WTC11 (cell line): Measurements from ENCODE around the gene LDB2. TPM values are rescaled to one million over a fixed set of nuclear protein-coding genes. Genes with fewer than 3 reads are reported as not detected.

Experiments
- ATAC-seq: fragments of 200-7000 bp; cut with Tn5 transposase; 2 replicates; pipeline ENCODE4 v1.10.0; 2021; ENCODE audit warnings: mild to moderate bottlenecking, moderate library complexity
- CTCF ChIA-PET: fragments of 300-600 bp; sonication (Branson Sonifier 250); formaldehyde crosslinking; loops from one replicate; lab custom pipeline; 2021; ENCODE audit warnings: antibody characterized with exemption; lab: Charles Lee
- POLR2A ChIA-PET: fragments of 350-600 bp; sonication (Branson Sonifier 250); formaldehyde crosslinking; loops from one replicate; lab custom pipeline; 2021; ENCODE audit warnings: antibody characterized with exemption; lab: Charles Lee
- DNase-seq: peaks from one replicate; pipeline ENCODE4 v3.0.0; 2021; ENCODE audit warnings: low spot score
- H3K27ac Mint-ChIP-seq: 2 replicates; pipeline ENCODE4 v1.8.0; 2021; ENCODE audit warnings: mixed read lengths
- H3K27me3 Mint-ChIP-seq: 2 replicates; pipeline ENCODE4 v1.8.0; 2021; ENCODE audit warnings: low read depth, mild to moderate bottlenecking, moderate library complexity, mixed read lengths
- H3K36me3 Mint-ChIP-seq: 2 replicates; pipeline ENCODE4 v1.8.0; 2021; ENCODE audit warnings: mixed read lengths
- H3K4me1 Mint-ChIP-seq: 2 replicates; pipeline ENCODE4 v1.8.0; 2022; ENCODE audit warnings: mixed read lengths
- H3K4me3 Mint-ChIP-seq: 2 replicates; pipeline ENCODE4 v1.8.0; 2021; ENCODE audit warnings: mild to moderate bottlenecking, moderate library complexity, mixed read lengths
- H3K9me3 Mint-ChIP-seq: 2 replicates; pipeline ENCODE4 v1.8.0; 2021; ENCODE audit warnings: mixed read lengths
- ATF3 ChIP-seq: sonication (generic); formaldehyde crosslinking; conservative IDR thresholded peaks from 2 replicates; pipeline ENCODE4 v1.8.1; 2022; ENCODE audit warnings: mild to moderate bottlenecking, missing genetic modification reagents
- E2F1 ChIP-seq: sonication (generic); formaldehyde crosslinking; IDR thresholded peaks from 2 replicates; pipeline ENCODE4 v1.8.0; 2022; ENCODE audit warnings: mild to moderate bottlenecking, missing genetic modification reagents
- MXD4 ChIP-seq: fragments of 250-450 bp; sonication (Bioruptor Pico); IDR thresholded peaks from 2 replicates; pipeline ENCODE4 v1.8.0; 2021; ENCODE audit warnings: mild to moderate bottlenecking, moderate library complexity, borderline replicate concordance
- NR2C2 ChIP-seq: sonication (generic); formaldehyde crosslinking; IDR thresholded peaks from 2 replicates; pipeline ENCODE4 v1.8.0; 2022; ENCODE audit warnings: mild to moderate bottlenecking, missing genetic modification reagents
- SP1 ChIP-seq: sonication (generic); formaldehyde crosslinking; conservative IDR thresholded peaks from 2 replicates; pipeline ENCODE4 v1.8.1; 2022; ENCODE audit warnings: missing genetic modification reagents
- ZNF138 ChIP-seq: sonication (generic); formaldehyde crosslinking; conservative IDR thresholded peaks from 2 replicates; pipeline ENCODE4 v1.8.1; 2022; ENCODE audit warnings: mild to moderate bottlenecking, moderate library complexity, missing genetic modification reagents
- ZNF423 ChIP-seq: fragments of 250-450 bp; sonication (Bioruptor Pico); IDR thresholded peaks from 2 replicates; pipeline ENCODE4 v2.1.2; 2022; ENCODE audit warnings: mild to moderate bottlenecking, moderate library complexity
- ZNF532 ChIP-seq: fragments of 250-450 bp; sonication (Bioruptor Pico); IDR thresholded peaks from 2 replicates; pipeline ENCODE4 v1.9.0; 2021; ENCODE audit warnings: mild to moderate bottlenecking, borderline replicate concordance
- total RNA-seq: library from RNA; stranded (reverse); gene quantifications from 3 replicates; pipeline ENCODE4 v1.2.3, GENCODE V29; 2021
- TF ChIP-seq, protein P1 (sequence below): sonication (generic); formaldehyde crosslinking; IDR thresholded peaks from 2 replicates; pipeline ENCODE4 v1.8.1; 2022; ENCODE audit warnings: mild to moderate bottlenecking, missing genetic modification reagents, moderate library complexity, borderline replicate concordance
- TF ChIP-seq, protein P2 (sequence below): fragments of 200-600 bp; IDR thresholded peaks from 2 replicates; pipeline ENCODE4 v1.8.0; 2022; ENCODE audit warnings: antibody characterized with exemption
- TF ChIP-seq, protein P3 (sequence below): sonication (generic); formaldehyde crosslinking; IDR thresholded peaks from 2 replicates; pipeline ENCODE4 v1.8.1; 2022; ENCODE audit warnings: low read depth, missing genetic modification reagents, borderline replicate concordance
- TF ChIP-seq, protein P4 (sequence below): sonication (generic); formaldehyde crosslinking; IDR thresholded peaks from 2 replicates; pipeline ENCODE4 v1.8.1; 2023; ENCODE audit warnings: mild to moderate bottlenecking, moderate library complexity, missing genetic modification reagents

Gene LDB2
- total RNA-seq, 1 experiment from 2014 or later: 62.4 TPM

DNA sequence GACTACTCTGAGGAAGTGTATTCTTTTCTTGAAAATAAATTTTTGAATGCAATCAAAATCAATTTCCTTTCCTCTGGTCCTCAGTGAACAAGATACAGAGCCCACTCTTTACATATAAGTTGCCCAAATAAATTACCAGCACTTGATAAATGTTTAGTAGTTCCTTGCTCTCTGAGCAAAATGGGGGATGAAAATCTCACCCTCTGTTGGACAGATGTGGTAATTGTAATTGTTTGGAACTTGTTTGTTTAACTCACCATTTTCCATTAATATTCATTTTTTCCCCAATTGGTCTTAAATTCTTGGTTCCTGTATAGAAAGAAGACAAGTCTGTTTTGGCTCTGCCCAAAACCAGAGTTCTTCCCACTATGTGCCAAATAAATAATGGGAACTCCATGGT, 146.3 kb downstream of the LDB2 start (continued):
- TF ChIP-seq ATF3 (CRISPR knock-in tag) (no peak), E2F1 (no peak), ZNF532 (CRISPR knock-in tag) (no peak), SP1 (CRISPR knock-in tag) (no peak), NR2C2 (CRISPR knock-in tag) (no peak), ZNF138 (no peak)
- TF ChIP-seq, protein P1, sequence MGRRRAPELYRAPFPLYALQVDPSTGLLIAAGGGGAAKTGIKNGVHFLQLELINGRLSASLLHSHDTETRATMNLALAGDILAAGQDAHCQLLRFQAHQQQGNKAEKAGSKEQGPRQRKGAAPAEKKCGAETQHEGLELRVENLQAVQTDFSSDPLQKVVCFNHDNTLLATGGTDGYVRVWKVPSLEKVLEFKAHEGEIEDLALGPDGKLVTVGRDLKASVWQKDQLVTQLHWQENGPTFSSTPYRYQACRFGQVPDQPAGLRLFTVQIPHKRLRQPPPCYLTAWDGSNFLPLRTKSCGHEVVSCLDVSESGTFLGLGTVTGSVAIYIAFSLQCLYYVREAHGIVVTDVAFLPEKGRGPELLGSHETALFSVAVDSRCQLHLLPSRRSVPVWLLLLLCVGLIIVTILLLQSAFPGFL (CRISPR knock-in tag): no peak
- TF ChIP-seq, protein P2, sequence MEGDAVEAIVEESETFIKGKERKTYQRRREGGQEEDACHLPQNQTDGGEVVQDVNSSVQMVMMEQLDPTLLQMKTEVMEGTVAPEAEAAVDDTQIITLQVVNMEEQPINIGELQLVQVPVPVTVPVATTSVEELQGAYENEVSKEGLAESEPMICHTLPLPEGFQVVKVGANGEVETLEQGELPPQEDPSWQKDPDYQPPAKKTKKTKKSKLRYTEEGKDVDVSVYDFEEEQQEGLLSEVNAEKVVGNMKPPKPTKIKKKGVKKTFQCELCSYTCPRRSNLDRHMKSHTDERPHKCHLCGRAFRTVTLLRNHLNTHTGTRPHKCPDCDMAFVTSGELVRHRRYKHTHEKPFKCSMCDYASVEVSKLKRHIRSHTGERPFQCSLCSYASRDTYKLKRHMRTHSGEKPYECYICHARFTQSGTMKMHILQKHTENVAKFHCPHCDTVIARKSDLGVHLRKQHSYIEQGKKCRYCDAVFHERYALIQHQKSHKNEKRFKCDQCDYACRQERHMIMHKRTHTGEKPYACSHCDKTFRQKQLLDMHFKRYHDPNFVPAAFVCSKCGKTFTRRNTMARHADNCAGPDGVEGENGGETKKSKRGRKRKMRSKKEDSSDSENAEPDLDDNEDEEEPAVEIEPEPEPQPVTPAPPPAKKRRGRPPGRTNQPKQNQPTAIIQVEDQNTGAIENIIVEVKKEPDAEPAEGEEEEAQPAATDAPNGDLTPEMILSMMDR: no peak
- TF ChIP-seq, protein P3, sequence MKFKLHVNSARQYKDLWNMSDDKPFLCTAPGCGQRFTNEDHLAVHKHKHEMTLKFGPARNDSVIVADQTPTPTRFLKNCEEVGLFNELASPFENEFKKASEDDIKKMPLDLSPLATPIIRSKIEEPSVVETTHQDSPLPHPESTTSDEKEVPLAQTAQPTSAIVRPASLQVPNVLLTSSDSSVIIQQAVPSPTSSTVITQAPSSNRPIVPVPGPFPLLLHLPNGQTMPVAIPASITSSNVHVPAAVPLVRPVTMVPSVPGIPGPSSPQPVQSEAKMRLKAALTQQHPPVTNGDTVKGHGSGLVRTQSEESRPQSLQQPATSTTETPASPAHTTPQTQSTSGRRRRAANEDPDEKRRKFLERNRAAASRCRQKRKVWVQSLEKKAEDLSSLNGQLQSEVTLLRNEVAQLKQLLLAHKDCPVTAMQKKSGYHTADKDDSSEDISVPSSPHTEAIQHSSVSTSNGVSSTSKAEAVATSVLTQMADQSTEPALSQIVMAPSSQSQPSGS (CRISPR knock-in tag): no peak
- TF ChIP-seq, all 79 proteins: peak for 0

- ChIA-PET POLR2A (no interaction called here), CTCF (no interaction called here)
- Mint-ChIP-seq H3K9me3 (no peaks in the 10 kb centered on the region), H3K27me3 (no peaks in the 10 kb centered on the region), H3K4me1 (peaks cover 47% of the 10 kb centered on the region), H3K36me3 (peaks cover 39% of the 10 kb centered on the region)
- no peak for DNase-seq
- no peak for ATAC-seq
- no peak for TF ChIP-seq ZNF423 (CRISPR knock-in tag)
- TF ChIP-seq, all 79 proteins: peak for 0
- Mint-ChIP-seq H3K27ac (no peak overlapping the region), H3K4me3 (no peak overlapping the region)
Measured at GRCh38 chr4:16750882-16751642, 147.4 kb downstream of the LDB2 start.

- DNase-seq (no peak), ATAC-seq (no peak)
- ChIA-PET POLR2A (no interaction called here), CTCF (no interaction called here)
- H3K27me3 Mint-ChIP-seq: no peaks in the 10 kb centered on the region
- peaks cover 32% of the 10 kb centered on the region for H3K36me3 Mint-ChIP-seq
- no peaks in the 10 kb centered on the region for H3K9me3 Mint-ChIP-seq
- H3K4me3 Mint-ChIP-seq: no peak overlapping the region
- TF ChIP-seq MXD4 (CRISPR knock-in tag): no peak
- TF ChIP-seq, protein P4, sequence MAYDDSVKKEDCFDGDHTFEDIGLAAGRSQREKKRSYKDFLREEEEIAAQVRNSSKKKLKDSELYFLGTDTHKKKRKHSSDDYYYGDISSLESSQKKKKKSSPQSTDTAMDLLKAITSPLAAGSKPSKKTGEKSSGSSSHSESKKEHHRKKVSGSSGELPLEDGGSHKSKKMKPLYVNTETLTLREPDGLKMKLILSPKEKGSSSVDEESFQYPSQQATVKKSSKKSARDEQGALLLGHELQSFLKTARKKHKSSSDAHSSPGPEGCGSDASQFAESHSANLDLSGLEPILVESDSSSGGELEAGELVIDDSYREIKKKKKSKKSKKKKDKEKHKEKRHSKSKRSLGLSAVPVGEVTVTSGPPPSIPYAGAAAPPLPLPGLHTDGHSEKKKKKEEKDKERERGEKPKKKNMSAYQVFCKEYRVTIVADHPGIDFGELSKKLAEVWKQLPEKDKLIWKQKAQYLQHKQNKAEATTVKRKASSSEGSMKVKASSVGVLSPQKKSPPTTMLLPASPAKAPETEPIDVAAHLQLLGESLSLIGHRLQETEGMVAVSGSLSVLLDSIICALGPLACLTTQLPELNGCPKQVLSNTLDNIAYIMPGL (CRISPR knock-in tag): no peak
- TF ChIP-seq, protein P2: no peak
- TF ChIP-seq, all 79 proteins: peak for 0
- Mint-ChIP-seq H3K27ac (no peak overlapping the region), H3K4me1 (peaks cover 47% of the 10 kb centered on the region)
Measured at GRCh38 chr4:16750216-16750615, 148.2 kb downstream of the LDB2 start.
